Measurements from ENCODE around the gene HSPG2. TPM values are rescaled to one million over a fixed set of nuclear protein-coding genes. Genes with fewer than 3 reads are reported as not detected.

HSPG2 gene
- polyA plus RNA-seq, 1 donor from 2014 or later = 0.79 TPM

GRCh38 chr1:21911205-21912001 lies 25.7 kb downstream of the HSPG2 start:
- Histone ChIP-seq H3K9me2 (ENCODE audit: insufficient read depth, low read length) (no peaks in the 10 kb centered on the region), H3K27me3 (ENCODE audit: insufficient read depth, low read depth, low read length) (no peaks in the 10 kb centered on the region), H3K27ac (ENCODE audit: low read length) (no peak overlapping the region), H3K79me2 (replicated peaks; ENCODE audit: insufficient read depth, low read length) (no peaks in the 10 kb centered on the region), H3K9me3 (ENCODE audit: low read length) (no peaks in the 10 kb centered on the region), H3F3A (ENCODE audit: insufficient read depth, low read length, poor library complexity, severe bottlenecking) (no peaks in the 10 kb centered on the region), H3K9ac (ENCODE audit: low read length) (no peak overlapping the region), H3K4me3 (ENCODE audit: low read length) (no peak overlapping the region), H3K36me3 (ENCODE audit: insufficient read depth, low read length) (no peaks in the 10 kb centered on the region), H4K20me1 (ENCODE audit: insufficient read depth) (no peaks in the 10 kb centered on the region), H3K4me2 (ENCODE audit: low read length) (no peak overlapping the region), H2AFZ (ENCODE audit: low read depth, low read length) (no peak overlapping the region)
- no peak for TF ChIP-seq MXI1 (conservative IDR thresholded peaks at IDR 0.05; ENCODE audit: poor library complexity, severe bottlenecking)
- no peak for TF ChIP-seq SMC3 (conservative IDR thresholded peaks at IDR 0.05; ENCODE audit: poor library complexity)
- TF ChIP-seq RAD21 (conservative IDR thresholded peaks at IDR 0.05) = no peak
- no peak for TF ChIP-seq TAF1 (IDR thresholded peaks at IDR 0.05; ENCODE audit: low read depth)
- TF ChIP-seq, protein P1, sequence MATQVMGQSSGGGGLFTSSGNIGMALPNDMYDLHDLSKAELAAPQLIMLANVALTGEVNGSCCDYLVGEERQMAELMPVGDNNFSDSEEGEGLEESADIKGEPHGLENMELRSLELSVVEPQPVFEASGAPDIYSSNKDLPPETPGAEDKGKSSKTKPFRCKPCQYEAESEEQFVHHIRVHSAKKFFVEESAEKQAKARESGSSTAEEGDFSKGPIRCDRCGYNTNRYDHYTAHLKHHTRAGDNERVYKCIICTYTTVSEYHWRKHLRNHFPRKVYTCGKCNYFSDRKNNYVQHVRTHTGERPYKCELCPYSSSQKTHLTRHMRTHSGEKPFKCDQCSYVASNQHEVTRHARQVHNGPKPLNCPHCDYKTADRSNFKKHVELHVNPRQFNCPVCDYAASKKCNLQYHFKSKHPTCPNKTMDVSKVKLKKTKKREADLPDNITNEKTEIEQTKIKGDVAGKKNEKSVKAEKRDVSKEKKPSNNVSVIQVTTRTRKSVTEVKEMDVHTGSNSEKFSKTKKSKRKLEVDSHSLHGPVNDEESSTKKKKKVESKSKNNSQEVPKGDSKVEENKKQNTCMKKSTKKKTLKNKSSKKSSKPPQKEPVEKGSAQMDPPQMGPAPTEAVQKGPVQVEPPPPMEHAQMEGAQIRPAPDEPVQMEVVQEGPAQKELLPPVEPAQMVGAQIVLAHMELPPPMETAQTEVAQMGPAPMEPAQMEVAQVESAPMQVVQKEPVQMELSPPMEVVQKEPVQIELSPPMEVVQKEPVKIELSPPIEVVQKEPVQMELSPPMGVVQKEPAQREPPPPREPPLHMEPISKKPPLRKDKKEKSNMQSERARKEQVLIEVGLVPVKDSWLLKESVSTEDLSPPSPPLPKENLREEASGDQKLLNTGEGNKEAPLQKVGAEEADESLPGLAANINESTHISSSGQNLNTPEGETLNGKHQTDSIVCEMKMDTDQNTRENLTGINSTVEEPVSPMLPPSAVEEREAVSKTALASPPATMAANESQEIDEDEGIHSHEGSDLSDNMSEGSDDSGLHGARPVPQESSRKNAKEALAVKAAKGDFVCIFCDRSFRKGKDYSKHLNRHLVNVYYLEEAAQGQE (IDR thresholded peaks at IDR 0.05; ENCODE audit: borderline replicate concordance) = no peak
- TF ChIP-seq EZH2 (IDR thresholded peaks at IDR 0.05; ENCODE audit: borderline replicate concordance, insufficient read depth, low read length, poor library complexity, severe bottlenecking) = no peak
- TF ChIP-seq POLR2AphosphoS5 (IDR thresholded peaks at IDR 0.05) = no peak
- no peak for TF ChIP-seq CTCF (IDR thresholded peaks at IDR 0.05; ENCODE audit: poor library complexity, severe bottlenecking)
- TF ChIP-seq EP300 (conservative IDR thresholded peaks at IDR 0.05; ENCODE audit: poor library complexity, severe bottlenecking) = no peak

DNA sequence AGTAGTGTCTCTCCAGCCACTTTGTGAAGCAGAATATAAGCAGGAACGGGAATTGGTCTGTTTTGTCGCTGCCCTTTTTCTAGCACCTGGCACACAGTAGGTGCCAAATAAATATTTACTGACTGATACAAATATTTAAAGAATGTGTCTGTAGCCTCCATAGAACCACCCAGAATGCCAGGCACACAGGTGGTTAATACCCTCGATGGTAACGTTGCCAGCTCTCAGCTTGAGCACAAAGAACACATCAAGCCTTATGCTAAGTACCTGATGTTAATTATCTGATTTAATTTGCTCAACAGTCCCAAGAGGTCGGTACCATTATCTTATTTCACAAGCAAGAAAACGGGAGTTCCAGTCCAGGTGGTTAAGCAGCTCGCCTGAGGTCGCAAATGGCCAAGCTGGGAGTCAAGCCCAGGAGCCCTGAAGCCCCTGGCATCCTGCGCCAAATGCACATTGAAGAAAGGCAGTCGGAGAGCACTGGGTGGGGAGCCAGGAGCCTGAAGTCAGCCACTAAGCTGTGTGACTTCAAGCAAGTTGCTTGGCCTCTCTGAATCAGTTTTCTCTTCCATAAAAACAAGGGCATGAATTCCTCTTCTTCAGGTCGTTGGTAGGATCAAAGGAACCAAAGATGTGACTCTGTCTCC lies 26.4 kb downstream of the HSPG2 start:
- H2AFZ ChIP-seq (ENCODE audit: low read depth, low read length) = no peak overlapping the region
- no peak overlapping the region for H3K9ac ChIP-seq (ENCODE audit: low read length)
- no peak overlapping the region for H3K4me3 ChIP-seq (ENCODE audit: low read length)
- no peaks in the 10 kb centered on the region for H3F3A ChIP-seq (ENCODE audit: insufficient read depth, low read length, poor library complexity, severe bottlenecking)
- H3K4me2 ChIP-seq (ENCODE audit: low read length) = no peak overlapping the region
- no peaks in the 10 kb centered on the region for H3K79me2 ChIP-seq (replicated peaks; ENCODE audit: insufficient read depth, low read length)
- no peaks in the 10 kb centered on the region for H4K20me1 ChIP-seq (ENCODE audit: insufficient read depth)
- no peaks in the 10 kb centered on the region for H3K36me3 ChIP-seq (ENCODE audit: insufficient read depth, low read length)
- no peak for TF ChIP-seq MXI1 (conservative IDR thresholded peaks at IDR 0.05; ENCODE audit: poor library complexity, severe bottlenecking)
- TF ChIP-seq EZH2 (IDR thresholded peaks at IDR 0.05; ENCODE audit: borderline replicate concordance, insufficient read depth, low read length, poor library complexity, severe bottlenecking) = no peak
- TF ChIP-seq POLR2AphosphoS5 (IDR thresholded peaks at IDR 0.05) = no peak
- no peak for TF ChIP-seq SMC3 (conservative IDR thresholded peaks at IDR 0.05; ENCODE audit: poor library complexity)
- TF ChIP-seq, protein P1 (IDR thresholded peaks at IDR 0.05; ENCODE audit: borderline replicate concordance) = no peak
- no peak for TF ChIP-seq EP300 (conservative IDR thresholded peaks at IDR 0.05; ENCODE audit: poor library complexity, severe bottlenecking)
- no peak for TF ChIP-seq CTCF (IDR thresholded peaks at IDR 0.05; ENCODE audit: poor library complexity, severe bottlenecking)
- TF ChIP-seq TAF1 (IDR thresholded peaks at IDR 0.05; ENCODE audit: low read depth) = no peak
- no peaks in the 10 kb centered on the region for H3K9me2 ChIP-seq (ENCODE audit: insufficient read depth, low read length)
- no peak overlapping the region for H3K27ac ChIP-seq (ENCODE audit: low read length)
- H3K27me3 ChIP-seq (ENCODE audit: insufficient read depth, low read depth, low read length) = no peaks in the 10 kb centered on the region
- no peaks in the 10 kb centered on the region for H3K9me3 ChIP-seq (ENCODE audit: low read length)

All from neural cell (in vitro differentiated cells).